GM19463 (cell line): ENCODE results near the gene WNT2.

Experiments used
- ATAC-seq: cut with Tn5 transposase; IDR thresholded peaks from one replicate; pipeline ENCODE4 v1.9.1; 2021; ENCODE audit warnings: mild to moderate bottlenecking, moderate library complexity; ENCODE audit not compliant: unreplicated experiment

The WNT2 gene

DNA sequence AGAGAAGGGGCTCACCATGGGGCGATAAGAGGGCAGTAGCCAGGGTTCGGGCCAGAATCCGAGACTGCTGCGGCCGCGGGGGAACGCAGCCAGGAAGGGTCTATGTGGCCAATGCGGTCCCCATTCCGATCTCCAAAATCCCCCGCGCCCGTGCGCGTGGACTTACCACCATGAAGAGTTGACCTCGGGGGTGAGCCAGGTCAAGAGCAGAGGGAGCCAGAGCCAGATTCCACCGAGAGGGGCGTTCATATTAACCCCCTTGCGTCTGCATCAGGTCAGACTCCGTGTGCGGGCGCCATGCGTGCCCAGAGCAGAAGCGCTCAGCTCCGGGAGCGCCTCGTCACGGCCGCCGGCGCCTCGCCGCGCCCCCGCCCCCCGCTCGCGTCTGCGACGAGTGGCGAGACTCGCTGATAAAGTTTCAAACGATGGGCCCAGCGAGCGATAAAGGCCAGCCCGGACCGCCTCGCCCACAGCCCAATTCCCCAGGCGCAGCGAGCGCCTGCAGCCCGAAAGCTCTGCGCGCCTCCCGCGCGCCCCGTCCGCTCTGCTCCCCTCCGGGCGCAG lies at the start of gene WNT2:
Gene WNT2, minus strand, starts transcription at position 318 of the 564 bp plus-strand sequence. Its CDS starts 69 bp downstream, at position 249.
- ATAC-seq = no peak

- no peak for ATAC-seq
Measured at GRCh38 chr7:117372073-117372472, 49.2 kb upstream of the WNT2 start.

GRCh38 chr7:117364339-117365080 lies 41.7 kb upstream of the WNT2 start:
- ATAC-seq = no peak

DNA sequence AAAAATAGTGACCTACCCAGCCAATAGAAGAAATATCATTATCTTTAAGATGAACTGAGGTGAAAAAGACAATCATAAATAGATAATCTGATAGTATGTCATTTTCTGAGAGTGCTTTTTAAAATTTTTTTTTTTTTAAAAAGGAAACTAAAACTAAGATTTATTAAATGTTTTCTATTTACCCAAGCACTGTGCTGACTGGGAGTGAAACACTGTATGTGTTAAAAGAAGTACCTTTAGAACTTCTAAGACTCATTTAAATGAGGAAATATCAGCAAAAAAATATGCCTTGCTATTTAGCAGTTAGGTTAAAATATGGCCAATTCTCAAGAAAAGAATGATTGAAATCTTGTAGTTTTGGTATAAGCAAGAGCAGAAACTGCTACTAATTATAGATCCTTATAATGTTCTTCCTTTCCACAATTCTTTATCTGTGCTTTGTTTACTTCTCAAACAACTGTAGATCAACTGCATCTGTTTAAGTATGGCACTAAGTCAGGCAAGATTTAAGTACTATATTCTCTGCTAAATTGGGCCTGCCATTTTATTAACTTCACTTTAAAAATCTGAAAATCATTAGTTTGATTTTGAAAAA lies 39.5 kb upstream of the WNT2 start:
- peak; percentile 41 for ATAC-seq

DNA sequence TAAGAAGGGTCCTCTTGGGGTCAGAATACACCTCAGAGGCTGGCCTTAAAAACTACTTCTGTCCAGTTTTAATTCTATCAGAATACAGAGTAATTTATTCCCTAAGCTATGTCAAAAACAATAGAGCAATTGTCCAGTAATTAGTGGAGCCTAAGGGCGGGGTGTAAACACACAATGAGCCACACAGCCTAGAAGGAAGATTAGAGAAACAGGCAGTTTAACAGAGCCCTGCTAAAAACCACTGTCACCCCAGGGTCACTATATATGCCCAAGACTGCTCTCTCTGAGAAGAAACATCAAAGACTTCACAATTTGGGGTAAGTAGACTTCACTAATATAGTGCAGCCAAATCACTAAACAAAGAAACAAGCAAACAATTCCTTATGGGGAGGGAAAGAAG lies 27.2 kb upstream of the WNT2 start:
- no peak for ATAC-seq

DNA sequence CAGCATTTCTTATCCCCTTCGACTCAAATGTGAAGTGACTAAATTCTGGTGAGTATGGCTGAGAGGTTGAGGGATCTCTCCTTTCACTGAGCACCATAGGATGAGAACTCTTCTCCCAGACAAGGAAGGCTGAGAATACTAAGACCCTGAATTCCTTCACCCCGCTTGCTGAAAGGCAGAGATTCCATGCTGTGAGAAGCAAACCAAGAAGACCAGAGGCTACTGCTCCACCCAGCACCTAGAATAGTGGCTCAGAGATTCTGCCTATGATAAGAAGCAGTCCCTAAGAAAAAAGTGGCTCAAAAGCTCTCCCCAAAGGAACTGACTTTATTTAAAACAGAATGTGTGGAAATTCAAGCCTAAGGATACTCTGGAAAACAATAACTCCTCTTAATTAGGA lies 26.7 kb upstream of the WNT2 start:
- ATAC-seq = no peak

- ATAC-seq = peak; percentile 94
Measured at GRCh38 chr7:117347962-117348672, 25.3 kb upstream of the WNT2 start.

DNA sequence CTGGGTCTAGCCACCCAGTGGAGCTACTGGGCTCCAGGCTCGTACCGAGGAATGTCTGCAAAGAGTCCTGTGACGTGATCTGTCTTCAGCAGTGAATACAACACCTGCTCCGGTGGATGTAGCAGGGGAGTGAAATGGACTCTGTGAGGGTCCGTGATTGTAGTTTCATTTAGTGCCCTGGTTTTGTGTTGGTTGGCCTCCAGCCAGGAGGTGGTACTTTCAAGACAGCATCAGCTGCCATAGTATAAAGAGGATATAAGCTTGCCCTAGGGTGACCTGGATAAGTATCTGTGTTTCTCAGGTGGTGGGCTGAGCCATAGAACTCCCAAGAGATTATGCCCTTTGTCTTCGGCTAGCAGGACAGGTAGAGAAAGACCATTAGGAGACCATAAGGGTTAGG lies 24.6 kb upstream of the WNT2 start:
- ATAC-seq = peak; percentile 27

- no peak for ATAC-seq
Measured at GRCh38 chr7:117346161-117346560, 23.3 kb upstream of the WNT2 start.

DNA sequence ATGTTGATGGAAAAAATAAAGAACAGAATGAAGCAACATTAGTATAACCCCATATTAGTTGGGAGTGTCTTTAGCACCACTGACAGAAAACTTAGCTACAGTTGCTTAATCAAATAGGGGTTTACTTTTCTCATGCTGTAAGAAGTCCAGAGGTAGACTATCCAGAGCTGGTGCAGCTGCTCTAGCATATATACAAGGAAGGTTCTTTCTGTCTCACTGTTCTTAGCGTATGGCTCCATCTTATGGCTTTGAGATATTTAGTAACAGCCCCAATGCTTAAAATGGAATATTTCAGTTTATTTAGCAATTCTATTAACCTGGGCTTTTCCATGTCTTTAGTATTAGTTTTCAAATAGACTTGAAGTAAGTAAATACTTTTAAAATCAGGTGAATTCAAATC lies 15.2 kb upstream of the WNT2 start:
- ATAC-seq = no peak

- ATAC-seq = no peak
Measured at GRCh38 chr7:117333168-117333567, 10.3 kb upstream of the WNT2 start.

DNA sequence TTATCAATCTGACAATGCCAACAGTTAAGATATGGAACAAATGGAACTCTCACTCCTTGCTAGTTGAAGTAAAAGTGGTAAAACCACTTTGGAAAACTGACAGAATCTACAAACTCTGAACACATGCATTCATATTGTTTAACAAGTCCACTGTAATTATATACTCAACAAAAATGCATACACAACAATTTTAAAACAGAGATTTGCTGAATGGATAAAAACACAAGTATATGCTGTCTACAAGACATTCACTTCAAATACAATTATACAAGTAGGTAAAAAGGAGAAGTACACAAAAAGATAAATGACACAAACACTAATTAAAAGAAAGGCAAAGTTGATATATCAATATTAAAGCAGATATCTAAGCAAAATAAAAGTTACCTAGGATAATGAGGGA lies 9.2 kb upstream of the WNT2 start:
- no peak for ATAC-seq

DNA sequence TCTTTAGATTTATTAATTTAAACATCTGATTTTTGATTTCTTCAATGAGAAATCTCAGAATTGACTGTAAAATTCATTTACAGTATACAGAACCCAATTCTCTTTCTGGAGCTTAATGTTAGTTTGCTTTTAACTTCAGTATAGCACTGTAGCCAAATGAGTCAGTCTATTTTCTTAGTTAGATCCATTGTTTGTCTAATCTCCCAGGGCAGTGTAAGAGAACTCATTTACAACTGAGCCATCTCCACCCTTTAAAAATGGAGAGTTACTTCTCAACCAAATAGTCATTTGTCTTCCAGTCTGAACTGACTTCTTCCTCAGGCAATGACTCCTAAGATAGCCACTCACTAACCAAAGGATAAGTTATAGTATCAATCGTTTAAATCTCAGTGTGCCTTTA lies 3.0 kb upstream of the WNT2 start:
- ATAC-seq = no peak

GRCh38 chr7:117324960-117325359 lies 2.1 kb upstream of the WNT2 start:
- ATAC-seq = no peak

DNA sequence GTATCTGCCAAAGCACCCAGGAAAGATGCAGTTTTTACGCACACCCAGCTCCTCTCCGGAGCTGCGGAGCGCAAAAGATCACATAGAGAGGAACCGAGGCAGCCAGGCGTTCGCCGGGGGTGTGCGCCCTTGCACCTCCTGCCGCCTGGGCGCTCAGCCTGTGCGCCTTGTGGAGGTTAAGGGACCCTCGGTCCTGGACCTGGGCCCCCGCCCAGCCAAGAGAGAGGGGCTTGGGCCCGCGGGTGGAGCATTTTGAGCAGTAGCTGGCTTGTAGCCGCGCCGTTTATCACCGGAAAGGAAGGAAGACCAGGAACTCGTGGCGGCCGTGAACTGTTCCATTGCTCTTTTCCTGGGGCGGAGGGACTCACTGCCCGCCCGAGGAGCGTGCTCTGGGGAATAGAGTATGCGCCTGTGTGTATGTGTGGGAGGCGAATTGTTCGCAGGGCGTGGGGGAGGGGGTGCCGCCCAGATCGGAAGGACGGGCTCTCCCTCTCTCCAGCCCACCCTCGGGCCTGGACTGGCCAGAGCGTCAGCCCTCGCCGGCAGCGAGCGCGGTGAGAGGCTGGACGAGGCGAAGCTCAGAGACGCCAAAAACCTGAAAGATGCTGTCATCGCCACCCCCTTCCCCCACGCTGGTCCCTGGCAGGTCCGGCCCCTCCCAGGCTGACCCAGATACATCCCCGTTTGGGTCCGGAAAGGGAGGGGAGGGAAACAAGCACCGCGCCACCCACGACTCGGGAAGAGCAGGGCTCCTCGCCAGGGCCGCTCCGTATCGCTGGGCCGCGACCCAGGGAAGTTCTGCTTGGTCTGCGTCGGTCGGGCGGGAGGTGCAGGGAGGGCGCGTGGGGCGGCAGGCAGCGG lies 1.2 kb upstream of the WNT2 start:
- ATAC-seq = no peak

GRCh38 chr7:117323305-117323850 lies 520 bp upstream of the WNT2 start:
- no peak for ATAC-seq

GRCh38 chr7:117320523-117320922 lies 2.3 kb downstream of the WNT2 start:
- no peak for ATAC-seq

- ATAC-seq = no peak
Measured at GRCh38 chr7:117319181-117319580, 3.7 kb downstream of the WNT2 start.

GRCh38 chr7:117313582-117313981 lies 9.3 kb downstream of the WNT2 start:
- no peak for ATAC-seq
